BJ (cell line): ENCODE data around the gene ADAM15. TPM values are rescaled to one million over a fixed set of nuclear protein-coding genes. Genes with fewer than 3 reads are reported as not detected.

Source experiments
- CTCF ChIA-PET: fragments of 350-600 bp; formaldehyde crosslinking; extraction: SDS; loops from one replicate; lab custom pipeline; 2021; ENCODE audit warnings: antibody characterized with exemption, inconsistent platforms; lab: Yijun Ruan, JAX
- POLR2A ChIA-PET: fragments of 300-600 bp; sonication (Branson Sonifier 250); formaldehyde crosslinking; extraction: SDS; loops from one replicate; lab custom pipeline; 2021; ENCODE audit warnings: antibody characterized with exemption; lab: Charles Lee
- DNase-seq: peaks from one replicate; pipeline ENCODE4 v3.0.0-alpha.2; 2011; ENCODE audit warnings: low read depth
- H3K27me3 ChIP-seq: 2 replicates; pipeline ENCODE4 v1.6.0; 2011; ENCODE audit warnings: low read length; ENCODE audit not compliant: control insufficient read depth, insufficient read depth
- H3K36me3 ChIP-seq: 2 replicates; pipeline ENCODE4 v1.5.1; 2011; ENCODE audit warnings: low read length; ENCODE audit not compliant: control insufficient read depth, insufficient read depth
- H3K4me3 ChIP-seq: 2 replicates; pipeline ENCODE4 v1.5.1; 2011; ENCODE audit warnings: low read depth, mild to moderate bottlenecking, control low read depth, low read length
- CTCF ChIP-seq: IDR thresholded peaks from 2 replicates; pipeline ENCODE4 v1.5.1; 2011; ENCODE audit warnings: low read depth, mild to moderate bottlenecking, control low read depth, inconsistent platforms, low read length, moderate library complexity; ENCODE audit not compliant: insufficient read depth
- polyA plus RNA-seq: library from polyadenylated mRNA; depleted of rRNA; stranded (reverse); fragments of >200 nt; gene quantifications from 2 replicates; pipeline ENCODE4 v1.2.3, GENCODE V29; 2011; rRNA removed

The ADAM15 gene
- polyA plus RNA-seq, 1 experiment: 88.8 TPM

DNA sequence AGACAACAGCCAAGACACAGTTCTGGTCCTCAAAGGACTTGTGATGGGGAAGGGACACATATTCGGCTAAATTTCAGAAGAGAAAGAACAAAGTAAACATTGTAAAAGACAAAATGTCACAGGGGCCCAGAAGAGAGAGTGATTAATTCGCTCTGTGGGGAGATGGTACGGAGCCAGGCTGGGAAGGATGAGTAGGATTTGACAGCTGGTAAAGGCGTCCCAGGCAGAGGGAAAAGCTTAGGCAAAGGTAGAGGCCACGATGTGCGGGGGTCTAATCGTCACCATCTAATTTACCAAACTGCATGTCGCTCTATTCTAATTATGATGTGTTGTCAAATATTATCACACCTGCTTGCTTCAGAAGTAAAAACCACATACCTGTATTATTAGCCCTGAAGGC lies 59.3 kb downstream of the ADAM15 start:
- peaks cover 13% of the 10 kb centered on the region for H3K27me3 ChIP-seq
- TF ChIP-seq CTCF: no peak
- DNase-seq: no peak
- ChIA-PET CTCF (interaction anchor here (1.0 to 2.2 kb wide), 2 partner anchors 19 to 25 kb away, joined by 4 to 7 read pairs; no protein-coding TSS in a partner anchor), POLR2A (no interaction called here)
- H3K4me3 ChIP-seq: no peak overlapping the region
- no peaks in the 10 kb centered on the region for H3K36me3 ChIP-seq

DNA sequence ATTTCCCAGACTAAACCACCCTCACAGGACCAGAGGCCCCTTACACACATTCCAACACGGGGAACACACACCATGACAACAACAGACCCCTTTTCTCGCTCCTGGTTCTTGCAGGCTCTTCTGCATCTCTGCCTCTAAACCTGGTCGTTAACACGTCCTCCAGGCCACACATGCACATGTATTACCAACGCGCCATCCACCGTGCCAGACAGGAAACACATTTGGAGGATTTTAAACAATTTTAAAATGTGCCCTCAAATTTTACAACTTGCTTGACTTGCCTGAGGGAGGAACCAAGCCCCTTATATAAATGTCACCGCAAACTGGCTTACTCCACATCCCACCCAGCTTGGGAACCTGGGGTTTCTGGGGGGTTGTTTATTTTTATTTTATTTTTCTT lies 59.7 kb downstream of the ADAM15 start:
- Histone ChIP-seq H3K27me3 (peaks cover 11% of the 10 kb centered on the region), H3K36me3 (no peaks in the 10 kb centered on the region), H3K4me3 (no peak overlapping the region)
- DNase-seq: no peak
- TF ChIP-seq CTCF: no peak
- CTCF ChIA-PET: interaction anchor here (1.0 to 2.2 kb wide), 2 partner anchors 19 to 26 kb away, joined by 4 to 7 read pairs; no protein-coding TSS in a partner anchor
- POLR2A ChIA-PET: no interaction called here

Other genes with a start within 250 kb of the ADAM15 start
- not detected in 2 replicates for gene KCNN3, start 181.0 kb upstream of the ADAM15 start, polyA plus RNA-seq
- gene PMVK, start 114.6 kb upstream of the ADAM15 start, polyA plus RNA-seq: 29.0 and 38.4 TPM in 2 replicates
- gene PBXIP1, start 95.2 kb upstream of the ADAM15 start, polyA plus RNA-seq: 65.6 and 83.1 TPM in 2 replicates
- 18.0 and 21.0 TPM in 2 replicates for gene PYGO2, start 89.5 kb upstream of the ADAM15 start, polyA plus RNA-seq
- 455 and 653 TPM in 2 replicates for gene SHC1, start 80.6 kb upstream of the ADAM15 start, polyA plus RNA-seq
- gene CKS1B, start 76.6 kb upstream of the ADAM15 start, polyA plus RNA-seq: 111 and 160 TPM in 2 replicates
- gene FLAD1, start 68.0 kb upstream of the ADAM15 start, polyA plus RNA-seq: 26.5 and 40.5 TPM in 2 replicates
- not detected in 2 replicates for gene LENEP, start 57.7 kb upstream of the ADAM15 start, polyA plus RNA-seq
- gene ZBTB7B, start 48.5 kb upstream of the ADAM15 start, polyA plus RNA-seq: 18.1 and 29.4 TPM in 2 replicates
- 0.17 and 0.38 TPM in 2 replicates for gene DCST2, start 17.5 kb upstream of the ADAM15 start, polyA plus RNA-seq
- gene DCST1, start 17.5 kb upstream of the ADAM15 start, polyA plus RNA-seq: not detected in 2 replicates
- gene EFNA4, start 12.4 kb downstream of the ADAM15 start, polyA plus RNA-seq: 6.6 and 12.4 TPM in 2 replicates
- 1.4 and 1.8 TPM in 2 replicates for gene EFNA3, start 27.5 kb downstream of the ADAM15 start, polyA plus RNA-seq
- 1.1 and 1.6 TPM in 2 replicates for gene EFNA1, start 76.6 kb downstream of the ADAM15 start, polyA plus RNA-seq
- gene SLC50A1, start 84.5 kb downstream of the ADAM15 start, polyA plus RNA-seq: 39.5 and 47.4 TPM in 2 replicates
- 28.0 and 34.1 TPM in 2 replicates for gene DPM3, start 89.2 kb downstream of the ADAM15 start, polyA plus RNA-seq
- gene KRTCAP2, start 122.0 kb downstream of the ADAM15 start, polyA plus RNA-seq: 211 and 225 TPM in 2 replicates
- 3.5 and 5.4 TPM in 2 replicates for gene TRIM46, start 122.5 kb downstream of the ADAM15 start, polyA plus RNA-seq
- 48.0 and 61.4 TPM in 2 replicates for gene THBS3, start 156.6 kb downstream of the ADAM15 start, polyA plus RNA-seq
- 56.5 and 72.7 TPM in 2 replicates for gene MTX1, start 157.4 kb downstream of the ADAM15 start, polyA plus RNA-seq
- gene ENTREP3, start 204.2 kb downstream of the ADAM15 start, polyA plus RNA-seq: 10.3 and 15.7 TPM in 2 replicates
- gene SCAMP3, start 211.0 kb downstream of the ADAM15 start, polyA plus RNA-seq: 147 and 193 TPM in 2 replicates
- 46.1 and 57.4 TPM in 2 replicates for gene CLK2, start 222.2 kb downstream of the ADAM15 start, polyA plus RNA-seq
- gene HCN3, start 226.1 kb downstream of the ADAM15 start, polyA plus RNA-seq: 1.8 and 4.0 TPM in 2 replicates